SH-SY5Y (cell line): Measurements from ENCODE around the gene ACBD6.

Source experiments
- GATA2 ChIP-seq: IDR thresholded peaks from 2 replicates; pipeline ENCODE4 v1.6.1; 2011; ENCODE audit warnings: mild to moderate bottlenecking, low read depth, low read length
- GATA3 ChIP-seq: IDR thresholded peaks from 2 replicates; pipeline ENCODE4 v1.6.1; 2011; ENCODE audit warnings: low read depth, mild to moderate bottlenecking, low read length, moderate library complexity

Gene ACBD6

DNA sequence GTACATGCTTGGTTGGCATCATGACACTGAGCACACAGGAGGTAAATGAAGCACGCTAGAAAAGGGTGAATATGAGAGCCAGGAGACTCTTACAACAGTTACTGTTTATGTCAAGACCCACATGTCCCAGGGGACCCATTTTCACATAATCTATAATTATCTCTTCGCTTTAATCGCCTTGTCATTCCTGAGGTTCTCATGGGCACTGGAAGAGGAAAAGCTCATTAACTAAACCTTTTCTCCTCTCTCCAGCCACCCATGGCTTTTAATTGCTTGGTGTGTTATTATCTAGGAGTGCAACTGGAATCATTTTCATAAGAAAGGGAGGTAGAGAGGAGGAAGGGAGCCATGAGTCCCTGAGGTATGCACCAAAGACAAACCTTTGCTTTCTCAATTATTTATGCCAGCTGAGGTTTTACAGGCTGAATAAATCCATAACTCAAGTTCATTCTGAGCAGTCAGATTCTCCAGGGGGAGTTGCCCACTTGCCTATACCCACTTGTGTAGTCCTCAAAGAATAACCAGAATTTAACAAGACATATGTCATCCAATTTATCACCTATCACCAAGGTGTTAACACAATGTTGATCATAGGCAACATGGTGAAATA, 77.4 kb downstream of the ACBD6 start:
- no peak for TF ChIP-seq GATA3
- TF ChIP-seq GATA2 = no peak

DNA sequence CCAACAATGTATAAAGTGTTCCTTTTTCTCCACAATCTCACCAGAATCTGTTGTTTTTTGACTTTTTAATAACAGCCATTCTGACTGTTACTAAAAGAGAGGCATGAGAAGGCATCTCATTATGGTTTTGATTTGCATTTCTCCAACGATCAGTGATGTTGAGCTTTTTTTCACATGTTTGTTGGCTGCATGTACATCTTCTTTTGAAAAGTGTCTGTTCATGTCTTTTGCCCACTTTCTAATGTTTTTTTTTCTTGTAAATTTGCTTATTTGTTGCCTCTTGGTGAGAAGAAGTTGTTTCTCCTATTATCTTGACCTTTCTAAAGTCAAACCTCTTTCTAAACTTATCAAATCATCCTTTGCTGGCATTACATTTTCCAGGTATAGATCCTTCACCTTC, 80.8 kb downstream of the ACBD6 start:
- TF ChIP-seq GATA3 (no peak), GATA2 (no peak)

DNA sequence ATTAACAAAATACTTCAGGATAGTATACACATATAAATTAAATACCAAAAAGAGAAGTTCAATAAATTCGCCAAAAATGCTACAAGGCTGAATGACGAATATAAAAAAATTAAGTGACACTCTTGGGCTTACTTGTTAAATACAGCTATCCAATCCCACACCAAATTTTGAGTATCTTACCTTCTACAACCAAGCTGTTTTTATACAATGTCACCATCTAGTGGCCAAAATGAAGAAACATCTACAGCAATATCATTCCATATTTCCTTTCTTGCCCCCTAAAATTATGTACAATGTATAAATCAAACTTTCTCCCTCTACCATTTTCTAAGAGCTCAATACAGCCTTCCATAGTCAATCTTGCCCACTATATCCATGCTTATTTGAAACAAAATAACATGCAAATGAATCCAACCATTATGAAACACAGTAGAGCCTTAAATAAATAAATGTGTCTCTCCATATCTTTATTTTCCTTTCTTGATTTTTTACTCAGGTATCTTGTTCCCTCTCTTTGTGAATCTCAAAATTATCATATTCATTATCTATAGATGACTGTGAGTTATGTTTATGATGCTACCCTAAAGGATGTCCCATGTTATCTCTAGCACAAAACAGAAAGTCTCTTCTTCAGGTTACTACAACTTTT, 86.3 kb downstream of the ACBD6 start:
- TF ChIP-seq GATA3 = no peak
- no peak for TF ChIP-seq GATA2

DNA sequence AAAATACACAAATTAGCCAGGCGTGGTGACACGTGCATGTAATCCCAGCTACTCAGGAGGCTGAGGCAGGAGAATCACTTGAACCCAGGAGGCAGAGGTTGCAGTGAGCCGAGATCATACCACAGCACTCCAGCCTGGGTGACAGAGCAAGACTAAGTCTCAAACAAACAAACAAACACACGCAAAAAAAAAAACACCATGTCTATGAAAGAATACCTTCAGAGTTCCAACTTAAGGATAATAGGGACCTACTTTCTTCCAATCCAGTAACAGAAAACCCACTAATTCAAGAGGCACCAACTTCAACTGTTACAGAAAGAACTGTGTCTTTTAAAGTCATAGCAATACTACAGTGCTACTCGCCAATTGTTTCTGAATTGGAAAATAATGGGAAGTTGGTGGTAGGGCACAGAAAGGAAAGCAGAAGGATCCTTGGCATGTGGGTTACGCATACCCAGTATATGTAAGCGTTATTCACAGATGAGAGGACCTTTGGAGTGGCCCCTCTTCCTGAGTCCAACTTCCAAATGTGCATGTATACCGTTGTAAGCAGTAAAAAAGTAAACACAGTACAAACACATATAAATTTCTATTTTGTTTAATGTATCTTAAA, 87.0 kb downstream of the ACBD6 start:
- TF ChIP-seq GATA3 (no peak), GATA2 (no peak)

DNA sequence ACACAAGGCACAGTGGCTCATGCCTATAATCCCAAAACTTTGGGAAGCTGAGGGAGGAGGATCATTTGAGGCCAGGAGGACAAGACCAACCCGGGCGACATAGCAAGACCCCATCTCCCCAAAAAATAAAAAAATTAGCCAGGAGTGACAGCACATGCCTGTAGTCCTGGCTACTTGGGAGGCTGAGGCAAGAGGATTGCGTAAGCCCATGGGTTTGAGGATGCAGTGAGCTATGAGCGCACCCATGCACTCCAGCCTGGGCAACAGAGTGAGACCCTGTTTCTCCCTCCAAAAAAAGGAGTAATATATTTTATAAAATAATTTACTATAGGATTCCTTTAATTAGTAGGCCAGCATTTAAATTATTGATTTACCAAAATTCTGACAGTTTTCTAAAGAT, 89.8 kb downstream of the ACBD6 start:
- TF ChIP-seq GATA2 (no peak), GATA3 (no peak)

DNA sequence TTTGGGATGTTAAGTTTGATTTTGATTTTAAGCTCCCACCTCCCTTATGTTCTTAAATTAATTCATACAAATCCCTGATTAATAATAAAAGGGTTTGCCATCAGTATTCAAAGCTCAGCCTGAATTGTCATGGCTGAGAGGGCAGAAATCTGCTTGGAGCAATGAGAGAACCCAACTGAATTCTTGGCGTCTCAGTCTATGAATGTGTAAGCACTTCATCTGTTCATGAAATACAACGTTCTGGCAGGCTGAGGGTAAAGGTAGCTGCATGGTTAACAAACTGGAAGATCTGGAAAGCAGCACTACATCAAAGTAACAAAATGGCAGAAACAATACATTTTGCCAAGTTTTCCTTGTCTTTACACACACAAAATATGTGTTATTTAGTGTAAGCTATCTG, 95.3 kb downstream of the ACBD6 start:
- no peak for TF ChIP-seq GATA3
- TF ChIP-seq GATA2 = no peak

DNA sequence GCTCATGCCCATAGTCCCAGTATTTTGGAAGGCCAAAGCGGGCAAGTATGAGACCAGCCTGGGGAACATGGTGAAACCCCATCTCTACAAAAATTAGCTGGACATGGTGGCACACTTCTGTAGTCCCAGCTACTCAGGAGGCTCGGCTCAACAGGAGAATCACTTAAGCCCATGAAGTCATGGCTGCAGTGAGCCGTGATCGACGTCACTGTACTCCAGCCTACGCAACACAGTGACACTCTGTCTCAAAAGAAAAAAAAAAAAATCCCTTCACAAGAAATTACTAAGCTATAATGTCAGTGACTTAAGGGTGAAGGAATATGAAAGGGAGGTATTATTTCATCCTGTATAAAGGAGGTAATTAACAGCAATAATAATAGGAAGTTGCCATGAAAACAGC, 99.8 kb downstream of the ACBD6 start:
- TF ChIP-seq GATA3 (no peak), GATA2 (no peak)

DNA sequence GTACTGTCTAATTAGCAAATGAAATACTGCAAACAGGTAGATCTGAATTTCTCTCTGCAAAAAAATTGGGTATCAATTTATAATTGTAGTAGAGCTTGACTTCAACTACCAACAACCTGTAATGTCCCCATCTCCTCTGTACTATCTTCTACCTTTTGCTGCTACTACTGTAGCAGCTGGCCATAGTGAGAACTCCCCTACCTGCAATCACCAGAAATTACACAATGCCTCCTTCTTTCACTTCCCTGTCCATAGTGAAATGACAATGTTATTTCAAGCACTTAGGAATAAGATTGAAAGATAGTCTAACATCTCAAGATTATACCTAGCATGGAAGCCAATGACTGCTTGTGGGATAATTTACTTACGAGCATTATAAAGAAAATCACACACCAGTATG, 100.4 kb downstream of the ACBD6 start:
- TF ChIP-seq GATA2 (no peak), GATA3 (no peak)

DNA sequence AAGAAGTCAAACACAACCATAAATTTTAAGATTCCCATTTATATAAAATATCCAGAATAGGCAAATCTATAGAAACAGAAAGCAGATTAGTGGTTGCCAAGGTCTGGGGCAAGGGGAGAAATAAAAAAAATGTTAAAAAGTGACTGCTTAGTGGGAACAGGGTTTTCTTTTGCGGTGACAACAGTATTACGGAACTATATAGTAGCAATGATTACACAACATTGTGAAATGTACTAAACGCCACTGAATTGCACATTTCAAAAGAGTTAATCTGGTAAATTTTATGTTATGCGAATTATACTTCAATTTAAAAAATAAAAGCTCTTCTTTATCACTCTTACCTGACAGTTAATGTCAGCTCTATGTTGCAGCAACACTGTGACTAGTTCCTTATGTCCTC, 105.2 kb downstream of the ACBD6 start:
- no peak for TF ChIP-seq GATA2
- TF ChIP-seq GATA3 = no peak

DNA sequence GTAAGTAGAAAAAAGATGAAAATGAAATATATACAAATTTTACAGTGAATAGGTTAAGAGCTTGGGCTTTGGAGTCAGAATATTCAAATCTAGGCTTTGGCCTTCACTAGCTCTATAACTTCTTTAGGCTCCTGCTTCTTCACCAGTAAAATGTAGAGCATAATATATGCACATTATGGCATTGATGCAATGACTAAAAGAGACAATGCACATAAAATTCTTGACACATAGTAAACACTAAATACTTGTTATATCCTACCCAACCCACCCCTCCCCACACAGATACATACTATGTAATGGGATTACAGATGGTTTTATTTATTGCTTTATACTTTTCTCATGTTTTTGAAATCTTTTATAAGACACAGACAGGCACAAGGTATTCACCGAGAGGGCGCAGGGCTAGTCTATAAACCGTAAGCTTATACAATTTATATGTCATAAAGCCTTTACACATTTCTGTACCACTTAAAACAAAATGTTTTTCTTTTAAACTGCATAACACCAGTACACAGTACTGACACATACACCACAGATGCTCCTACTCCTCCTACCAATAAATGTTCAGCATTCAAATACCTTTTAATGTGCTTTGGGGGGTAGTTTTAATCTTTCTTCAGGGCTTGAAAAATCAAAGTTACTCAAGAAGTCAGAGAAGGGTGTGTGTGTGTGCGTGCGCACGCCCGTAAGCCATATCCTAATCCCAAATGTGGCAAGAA, 109.8 kb downstream of the ACBD6 start:
- TF ChIP-seq GATA2 (no peak), GATA3 (no peak)

DNA sequence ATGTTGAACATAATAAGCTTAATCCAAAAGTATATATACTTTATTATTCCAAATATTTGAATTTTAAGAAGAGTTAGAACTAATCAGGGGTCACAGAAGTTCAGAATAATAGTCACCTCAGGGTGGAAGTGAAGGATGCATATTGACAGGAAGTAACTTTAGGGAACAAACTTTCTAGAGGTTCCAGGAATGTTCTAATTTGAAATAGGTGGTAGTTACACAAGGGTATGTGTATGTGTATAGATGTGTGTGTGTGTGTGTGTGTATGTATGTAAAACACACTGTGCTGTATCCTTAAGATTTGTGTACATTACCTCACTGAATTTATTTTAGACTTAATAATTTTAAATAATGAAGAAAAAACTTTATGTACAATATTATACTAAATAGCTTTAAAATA, 110.4 kb downstream of the ACBD6 start:
- TF ChIP-seq GATA3 (no peak), GATA2 (no peak)

DNA sequence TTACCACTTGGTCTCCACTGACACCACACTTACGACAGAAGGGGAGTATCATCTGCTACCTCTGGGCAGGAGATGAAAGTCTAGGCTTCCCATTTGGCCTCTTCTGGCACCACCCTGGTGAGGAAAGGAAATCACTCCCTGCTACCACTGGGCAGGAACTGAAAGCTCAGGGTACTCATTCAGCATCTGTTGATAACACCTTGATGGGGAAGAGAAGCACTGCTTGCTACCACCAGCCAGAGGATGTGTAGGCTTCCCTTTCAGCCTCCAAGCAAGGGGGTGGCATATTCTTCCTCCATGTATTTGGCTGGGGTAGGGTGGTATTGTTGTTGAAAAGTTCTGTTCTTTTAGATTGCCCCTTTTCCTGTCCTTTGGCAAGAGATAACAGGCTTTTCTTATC, 115.0 kb downstream of the ACBD6 start:
- TF ChIP-seq GATA3 = no peak
- no peak for TF ChIP-seq GATA2

DNA sequence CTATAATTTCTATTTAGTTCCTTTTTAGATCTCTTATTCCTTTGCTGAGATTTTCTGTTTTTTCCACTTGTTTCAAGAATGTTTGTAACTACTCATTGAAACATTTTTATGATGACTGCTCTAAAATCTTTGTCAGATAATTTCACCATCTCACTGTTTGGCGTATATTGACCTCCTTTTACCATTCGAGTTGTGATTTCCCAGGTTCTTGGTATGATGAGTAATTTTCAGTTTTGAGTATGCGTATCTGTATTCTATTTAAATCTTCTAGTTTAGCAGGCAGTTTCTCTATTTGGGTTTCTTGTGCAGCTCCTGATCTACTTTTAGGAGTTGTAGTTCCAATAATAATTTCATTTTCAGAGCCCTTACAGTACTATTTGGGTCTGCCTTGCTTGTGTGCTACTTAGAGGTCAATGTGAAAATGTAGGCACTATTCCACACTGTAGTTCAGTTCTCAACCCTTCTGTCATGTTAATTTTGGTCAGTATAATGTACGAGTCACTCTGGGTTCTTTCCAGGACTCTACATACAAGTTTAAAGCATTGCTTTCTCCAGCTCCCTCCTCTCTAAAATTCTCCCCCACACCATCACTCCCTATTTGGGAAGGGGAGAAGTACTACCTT, 115.5 kb downstream of the ACBD6 start:
- no peak for TF ChIP-seq GATA2
- TF ChIP-seq GATA3 = no peak

DNA sequence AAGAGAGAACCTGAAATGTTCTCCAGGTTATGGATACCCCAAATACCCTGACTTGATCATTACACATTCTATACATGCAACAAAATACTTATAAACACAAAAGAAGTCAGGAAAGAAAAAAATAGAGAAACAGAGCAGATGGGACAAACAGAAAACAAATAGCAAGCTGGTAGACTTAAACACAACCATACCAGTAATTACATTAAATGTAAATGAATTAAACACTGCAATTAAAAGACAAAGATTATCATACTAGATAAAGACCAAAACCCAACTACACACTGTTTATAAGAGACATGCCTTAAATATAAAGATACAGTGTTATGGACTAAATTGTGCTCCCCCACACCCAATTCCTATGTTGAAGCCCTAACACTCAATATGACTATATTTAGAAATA, 117.2 kb downstream of the ACBD6 start:
- TF ChIP-seq GATA3 = no peak
